Progenitor cell of endocrine pancreas (in vitro differentiated cells): ENCODE data around the gene ADCY3. TPM values are rescaled to one million over a fixed set of nuclear protein-coding genes. Genes with fewer than 3 reads are reported as not detected.

Source experiments
- DNase-seq: peaks from one replicate; pipeline ENCODE4 v3.0.0; 2021; ENCODE audit warnings: low spot score; ENCODE audit not compliant: unreplicated experiment
- H3K27ac Mint-ChIP-seq: 2 replicates; pipeline ENCODE4 v1.8.0; 2021; ENCODE audit warnings: mild to moderate bottlenecking, moderate library complexity, mixed read lengths
- H3K27me3 Mint-ChIP-seq: 2 replicates; pipeline ENCODE4 v1.8.0; 2021; ENCODE audit warnings: mixed read lengths
- H3K36me3 Mint-ChIP-seq: 2 replicates; pipeline ENCODE4 v1.8.0; 2022; ENCODE audit warnings: mixed read lengths; ENCODE audit not compliant: insufficient read depth
- H3K4me1 Mint-ChIP-seq: 2 replicates; pipeline ENCODE4 v1.8.0; 2021; ENCODE audit warnings: low read depth, mixed read lengths
- H3K4me3 Mint-ChIP-seq: 2 replicates; pipeline ENCODE4 v1.8.0; 2021; ENCODE audit warnings: low read depth, mild to moderate bottlenecking, moderate library complexity, mixed read lengths
- H3K9me3 Mint-ChIP-seq: 2 replicates; pipeline ENCODE4 v1.8.0; 2021; ENCODE audit warnings: low read depth, mixed read lengths
- CTCF ChIP-seq: fragments of 200-600 bp; sonication (generic); IDR thresholded peaks from one replicate; pipeline ENCODE4 v1.5.0; 2021; ENCODE audit warnings: antibody characterized with exemption, mild to moderate bottlenecking; ENCODE audit not compliant: unreplicated experiment
- total RNA-seq: library from RNA; stranded (reverse); gene quantifications from 2 replicates; pipeline ENCODE4 v1.2.1, GENCODE V29; 2021

Gene ADCY3
- total RNA-seq, 1 donor from 2014 or later = 22.6 TPM

- Mint-ChIP-seq H3K27me3 (no peaks in the 10 kb centered on the region), H3K36me3 (peaks cover 5% of the 10 kb centered on the region), H3K4me3 (no peak overlapping the region), H3K4me1 (peaks cover 4% of the 10 kb centered on the region), H3K27ac (peak overlapping the region; percentile 45), H3K9me3 (no peaks in the 10 kb centered on the region)
- DNase-seq = no peak
- no peak for TF ChIP-seq CTCF
Measured at GRCh38 chr2:24830351-24830750, 89.7 kb downstream of the ADCY3 start.

GRCh38 chr2:24828238-24828996 is 91.6 kb downstream of the ADCY3 start:
- peaks cover 3% of the 10 kb centered on the region for H3K4me1 Mint-ChIP-seq
- no peak for DNase-seq

GRCh38 chr2:24827321-24828237 is 92.5 kb downstream of the ADCY3 start:
- peak overlapping the region; percentile 59 for H3K27ac Mint-ChIP-seq
- TF ChIP-seq CTCF = peak; percentile 94
- H3K4me1 Mint-ChIP-seq = peaks cover 2% of the 10 kb centered on the region
- H3K27me3 Mint-ChIP-seq = no peaks in the 10 kb centered on the region
- no peak overlapping the region for H3K4me3 Mint-ChIP-seq
- DNase-seq = peak; percentile 65
- no peaks in the 10 kb centered on the region for H3K9me3 Mint-ChIP-seq
- H3K36me3 Mint-ChIP-seq = peaks cover 5% of the 10 kb centered on the region

More at GRCh38 chr2:24828238-24828996, 91.6 kb downstream of the ADCY3 start:
- no peaks in the 10 kb centered on the region for H3K9me3 Mint-ChIP-seq
- peaks cover 5% of the 10 kb centered on the region for H3K36me3 Mint-ChIP-seq
- H3K27me3 Mint-ChIP-seq = no peaks in the 10 kb centered on the region
- H3K27ac Mint-ChIP-seq = no peak overlapping the region
- H3K4me3 Mint-ChIP-seq = no peak overlapping the region
- TF ChIP-seq CTCF = no peak

GRCh38 chr2:24826773-24827145 is 93.3 kb downstream of the ADCY3 start:
- no peak overlapping the region for H3K27ac Mint-ChIP-seq

More at GRCh38 chr2:24826773-24827145, 93.3 kb downstream of the ADCY3 start:
- Mint-ChIP-seq H3K36me3 (peaks cover 7% of the 10 kb centered on the region), H3K9me3 (no peaks in the 10 kb centered on the region), H3K4me1 (peaks cover 2% of the 10 kb centered on the region), H3K27me3 (no peaks in the 10 kb centered on the region), H3K4me3 (no peak overlapping the region)
- DNase-seq = no peak
- TF ChIP-seq CTCF = no peak
